Adrenal gland (tissue), 12 donors: Measurements from ENCODE around the gene PDRG1. TPM values are rescaled to one million over a fixed set of nuclear protein-coding genes. Genes with fewer than 3 reads are reported as not detected.
"Not testable (repeated sequence)": the region's sequence is repeated elsewhere in the genome, so short reads cannot be mapped to it uniquely, and the experiment has no call there.

Experiments used
- DNase-seq, 7 donors: peaks; one replicate each; pipeline ENCODE4 v3.0.0-alpha.2; 2019 to 2020
- H3K27ac ChIP-seq, 5 donors: fragments of 200-600 bp; sonication (generic) in 4 of 5; 1 replicate in 3 of 5; 2 replicates in 2 of 5; pipeline versions ENCODE4 v1.5.1 to v1.8.0; 2016 to 2020; ENCODE audit warnings: mild to moderate bottlenecking in 1 of 5
- H3K27me3 ChIP-seq: fragments of 200-600 bp; 2 replicates; pipeline ENCODE4 v1.8.0; 2021
- H3K36me3 ChIP-seq, 2 donors: fragments of 200-600 bp; replicated peaks in 1 of 2; 1 replicate in 1 of 2; 2 replicates in 1 of 2; pipeline versions ENCODE4 v1.5.1 to v1.8.0; 2018 to 2022
- H3K4me1 ChIP-seq, 2 donors: fragments of 200-600 bp; replicated peaks in 1 of 2; 1 replicate in 1 of 2; 2 replicates in 1 of 2; pipeline versions ENCODE4 v1.5.1 to v1.8.0; 2018 to 2021
- H3K4me3 ChIP-seq, 4 donors: fragments of 200-600 bp; sonication (generic) in 3 of 4; one replicate each; pipeline ENCODE4 v1.5.1; 2016 to 2018
- H3K9me3 ChIP-seq, 3 donors: fragments of 200-600 bp; sonication (generic) in 1 of 3; replicated peaks in 1 of 3; 1 replicate in 2 of 3; 2 replicates in 1 of 3; pipeline versions ENCODE4 v1.5.1 to v1.8.0; 2016 to 2021
- CTCF ChIP-seq, 6 experiments: fragments of 450-650 bp in 4 of 6; fragments of 200-600 bp in 2 of 6; sonication (generic) in 1 of 6; IDR thresholded peaks; 1 replicate in 5 of 6; 2 replicates in 1 of 6; pipeline versions ENCODE4 v1.5.1 to v1.8.0; 2016 to 2021; ENCODE audit warnings: antibody characterized with exemption in 6 of 6, mild to moderate bottlenecking in 2 of 6, moderate library complexity in 1 of 6
- POLR2A ChIP-seq, 2 donors: fragments of 450-650 bp; IDR thresholded peaks; one replicate each; pipeline ENCODE4 v1.6.1; 2017; ENCODE audit warnings: antibody characterized with exemption in 2 of 2, mild to moderate bottlenecking in 2 of 2, moderate library complexity in 1 of 2
- whole genome bisulfite sequencing, 4 donors: extraction: QIAGEN DNeasy Blood & Tissue Kit in 2 of 4; methylation state at CpG; one replicate each; pipeline versions ENCODE4 v1.1.5 to v1.1.7; 2013 to 2017; 5-methylcytosine and 5-hydroxymethylcytosine counted together
- intact Hi-C, 2 donors: fragments of 100-400 bp; cut with DNase I; formaldehyde crosslinking; loops; one replicate each; pipeline versions ENCODE4 v1.14.1 to v1.15.0; 2022 to 2023
- polyA plus RNA-seq, 3 donors: library from polyadenylated mRNA; stranded (reverse); fragments of 200-250 nt in 2 of 3; fragments of 350-450 nt in 1 of 3; fragmentation: Illumina TruSeq in 1 of 3; extraction: RNeasy Lipid Tissue Mini Kit (QIAGEN cat#74804) in 1 of 3; gene quantifications; one replicate each; pipeline ENCODE4 v1.2.3, GENCODE V29; 2013 to 2014
- total RNA-seq, 9 donors: library from RNA; depleted of rRNA in 4 of 9; stranded (reverse); fragments of >200 nt in 4 of 9; fragments of 120-200 nt in 1 of 9; fragmentation: NEBNext Ultra II Directional in 1 of 9; extraction: Animal tissue kit (Norgen Biotek cat#: 25700) in 1 of 9; gene quantifications; one replicate each; pipeline versions ENCODE4 v1.1.0 to v1.2.4, GENCODE V29; 2013 to 2023
- donor health status: healthy with polysubstance abuse.
- donor health status: Bipolar disorder and iron deficiency.
- donor health status: DM: yes; HTN: yes; CAD: no.
- donor health status: DM: no; HTN: no; CAD: no.
- donor health status: DM: no; HTN: no; CAD: no.
- donor health status: DM: yes; HTN: yes; CAD: no.

Gene PDRG1
- total and polyA plus RNA-seq, 12 donors: 5.1 to 27.5 (median 14.2) TPM

GRCh38 chr20:31923388-31924331 lies 28.2 kb downstream of the PDRG1 start:
- no peaks in the 10 kb centered on the region for H3K36me3 ChIP-seq
- WGBS, 4 donors: 62 to 70% (median 64%) methylated on average over 10 to 13 of the region's 13 CpGs
- no peak overlapping the region for H3K4me3 ChIP-seq
- intact Hi-C loops: no loop called here
- no peak for DNase-seq
- H3K4me1 ChIP-seq: no peaks in the 10 kb centered on the region
- no peaks in the 10 kb centered on the region for H3K9me3 ChIP-seq
- TF ChIP-seq CTCF (IDR thresholded peaks at IDR 0.05) (no peak), POLR2A (IDR thresholded peaks at IDR 0.05) (no peak)
- no peaks in the 10 kb centered on the region for H3K27me3 ChIP-seq
- no peak overlapping the region for H3K27ac ChIP-seq

DNA sequence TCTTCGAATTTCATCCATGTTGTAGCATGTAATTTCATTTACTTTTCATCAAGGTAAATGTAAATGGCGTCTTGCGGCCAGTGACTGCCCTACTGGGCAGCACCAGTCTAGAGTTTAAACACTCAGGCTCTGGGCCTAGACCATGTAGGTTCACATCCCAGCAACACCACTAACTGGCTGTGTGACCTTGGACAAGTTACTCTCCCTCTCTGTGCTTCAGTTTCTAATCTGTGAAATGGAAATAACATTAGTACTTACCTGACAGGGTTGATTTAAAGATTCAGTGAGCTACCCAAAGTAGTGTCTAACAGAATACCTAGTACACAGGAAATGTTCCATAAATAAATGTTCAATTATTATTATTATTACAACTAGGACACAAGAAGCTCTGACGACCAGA lies 29.3 kb downstream of the PDRG1 start:
- no peak for DNase-seq
- H3K36me3 ChIP-seq: no peaks in the 10 kb centered on the region
- H3K4me3 ChIP-seq: no peak overlapping the region
- no peaks in the 10 kb centered on the region for H3K27me3 ChIP-seq
- no peaks in the 10 kb centered on the region for H3K9me3 ChIP-seq
- H3K4me1 ChIP-seq: no peaks in the 10 kb centered on the region
- H3K27ac ChIP-seq: no peak overlapping the region
- TF ChIP-seq POLR2A (IDR thresholded peaks at IDR 0.05) (no peak), CTCF (IDR thresholded peaks at IDR 0.05) (no peak)
- WGBS, 4 donors: 70 to 83% (median 78%) methylated on average over 4 of the region's 4 CpGs
- intact Hi-C loops: no loop called here

- 66 to 80% (median 68%) methylated on average over 4 of the region's 4 CpGs for WGBS, 4 donors
- no peak overlapping the region for H3K27ac ChIP-seq
- no peak overlapping the region for H3K4me3 ChIP-seq
- no peak for DNase-seq
- intact Hi-C loops: no loop called here
- no peak for TF ChIP-seq POLR2A (IDR thresholded peaks at IDR 0.05)
- TF ChIP-seq CTCF (IDR thresholded peaks at IDR 0.05): no peak
- H3K36me3 ChIP-seq: no peaks in the 10 kb centered on the region
- no peaks in the 10 kb centered on the region for H3K9me3 ChIP-seq
- no peaks in the 10 kb centered on the region for H3K4me1 ChIP-seq
- H3K27me3 ChIP-seq: no peaks in the 10 kb centered on the region
Observed at GRCh38 chr20:31922181-31922580, 29.7 kb downstream of the PDRG1 start.

DNA sequence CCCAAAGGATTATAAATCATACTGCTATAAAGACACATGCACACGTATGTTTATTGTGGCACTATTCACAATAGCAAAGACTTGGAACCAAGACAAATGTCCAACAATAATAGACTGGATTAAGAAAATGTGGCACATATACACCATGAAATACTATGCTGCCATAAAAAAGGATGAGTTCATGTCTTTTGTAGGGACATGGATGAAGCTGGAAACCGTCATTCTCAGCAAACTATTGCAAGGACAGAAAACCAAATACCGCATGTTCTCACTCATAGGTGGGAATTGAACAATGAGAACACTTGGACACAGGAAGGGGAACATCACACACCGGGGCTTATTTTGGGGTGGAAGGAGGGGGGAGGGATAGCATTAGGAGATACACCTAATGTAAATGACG lies 30.4 kb downstream of the PDRG1 start:
- DNase-seq, intact Hi-C loops, H3K36me3 ChIP-seq: not testable (repeated sequence)

More for the DNA sequence above, 30.4 kb downstream of the PDRG1 start:
- not testable (repeated sequence) for H3K9me3 ChIP-seq, H3K4me1 ChIP-seq, H3K4me3 ChIP-seq, H3K27ac ChIP-seq, H3K27me3 ChIP-seq
- WGBS, 4 donors: 85 to 90% (median 88%) methylated on average over 5 of the region's 5 CpGs
